ENCODE results near the gene OR2T11.
"Not testable (repeated sequence)": the region's sequence is repeated elsewhere in the genome, so short reads cannot be mapped to it uniquely, and the experiment has no call there.

OR2T11 gene

GRCh38 chr1:248592655-248593054 is 42.2 kb downstream of the OR2T11 start:
- TF ChIP-seq POLR2A (IDR thresholded peaks at IDR 0.05; ENCODE audit: low read depth, low read length), result no peak
- DNase-seq (ENCODE audit: insufficient read length, low spot score) (no peak), FAIRE-seq (no peak)

GRCh38 chr1:248590055-248590454 is 44.8 kb downstream of the OR2T11 start:
- FAIRE-seq, result no peak
- TF ChIP-seq POLR2A (IDR thresholded peaks at IDR 0.05; ENCODE audit: low read depth, low read length), result no peak

GRCh38 chr1:248589334-248589733 is 45.6 kb downstream of the OR2T11 start:
- DNase-seq (ENCODE audit: insufficient read length, low spot score) (no peak), FAIRE-seq (no peak)
- TF ChIP-seq POLR2A (IDR thresholded peaks at IDR 0.05; ENCODE audit: low read depth, low read length), result no peak

More at GRCh38 chr1:248590055-248590454, 44.8 kb downstream of the OR2T11 start:
- DNase-seq (ENCODE audit: insufficient read length, low spot score), result no peak

- DNase-seq (ENCODE audit: insufficient read length, low spot score) (no peak), FAIRE-seq (no peak)
- TF ChIP-seq POLR2A (IDR thresholded peaks at IDR 0.05; ENCODE audit: low read depth, low read length), result no peak
These were observed 49.6 kb downstream of the OR2T11 start for GRCh38 chr1:248585266-248585665.

GRCh38 chr1:248576260-248576980 is 58.5 kb downstream of the OR2T11 start:
- DNase-seq (ENCODE audit: insufficient read length, low spot score) (no peak), FAIRE-seq (no peak)
- no peak for TF ChIP-seq POLR2A (IDR thresholded peaks at IDR 0.05; ENCODE audit: low read depth, low read length)

GRCh38 chr1:248574657-248575056 is 60.2 kb downstream of the OR2T11 start, which contains the start of gene OR2T34:
OR2T34 (minus strand) TSS chr1:248574757; CDS start chr1:248574757, 0 bp downstream.
- not testable (repeated sequence) for DNase-seq (ENCODE audit: insufficient read length, low spot score); FAIRE-seq

GRCh38 chr1:248573856-248574255 is 61.0 kb downstream of the OR2T11 start:
- FAIRE-seq; DNase-seq (ENCODE audit: insufficient read length, low spot score): not testable (repeated sequence)
